HG02642 (cell line): ENCODE results near the gene SCEL.

Experiments used
- ATAC-seq: cut with Tn5 transposase; IDR thresholded peaks from one replicate; pipeline ENCODE4 v1.9.1; 2021; ENCODE audit warnings: mild to moderate bottlenecking; ENCODE audit not compliant: unreplicated experiment, poor library complexity

SCEL gene

GRCh38 chr13:77554069-77554468 is 18.6 kb downstream of the SCEL start:
- ATAC-seq = no peak

- ATAC-seq = no peak
Observed at GRCh38 chr13:77555246-77555645, 19.7 kb downstream of the SCEL start.

DNA sequence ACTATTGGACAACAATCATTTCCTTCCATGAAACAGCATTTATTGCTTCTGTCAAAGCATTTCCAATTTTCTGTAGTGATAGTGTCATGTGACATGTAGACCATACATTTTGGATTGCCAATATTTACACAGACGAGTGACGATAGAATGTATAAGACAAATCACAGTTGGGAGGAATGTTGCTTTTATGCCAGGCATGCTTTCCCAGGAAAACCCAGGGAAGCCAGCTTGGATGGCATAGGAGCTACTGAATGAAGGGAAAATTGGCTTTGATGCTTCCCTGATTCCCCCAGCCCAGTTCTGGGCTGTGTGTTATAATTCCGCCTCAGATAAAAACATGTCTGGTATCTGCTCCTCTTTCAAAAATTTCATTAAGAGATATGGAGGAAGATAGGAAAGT is 22.5 kb downstream of the SCEL start:
- ATAC-seq = no peak

DNA sequence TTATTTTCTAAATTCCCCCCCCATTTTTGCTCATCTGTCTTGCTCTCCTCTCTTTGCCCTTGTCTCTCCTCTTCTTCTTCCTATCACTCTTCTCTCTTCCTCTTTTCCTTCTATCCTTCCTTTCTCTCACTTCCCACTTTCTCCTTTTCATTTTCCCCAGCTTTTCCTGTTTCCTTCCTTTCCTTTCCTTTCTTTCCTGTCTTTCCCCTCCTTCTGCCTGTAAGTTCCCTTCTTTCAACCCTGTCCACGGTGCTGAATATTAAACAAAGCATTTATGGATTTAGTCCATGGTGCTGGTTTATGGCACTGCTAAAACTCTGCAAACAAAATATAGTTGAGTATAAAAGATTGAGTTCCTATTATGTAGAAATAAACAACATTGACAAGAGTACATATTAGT is 27.6 kb downstream of the SCEL start:
- ATAC-seq = no peak

- ATAC-seq = peak; percentile 58
Observed at GRCh38 chr13:77565635-77566034, 30.1 kb downstream of the SCEL start.

DNA sequence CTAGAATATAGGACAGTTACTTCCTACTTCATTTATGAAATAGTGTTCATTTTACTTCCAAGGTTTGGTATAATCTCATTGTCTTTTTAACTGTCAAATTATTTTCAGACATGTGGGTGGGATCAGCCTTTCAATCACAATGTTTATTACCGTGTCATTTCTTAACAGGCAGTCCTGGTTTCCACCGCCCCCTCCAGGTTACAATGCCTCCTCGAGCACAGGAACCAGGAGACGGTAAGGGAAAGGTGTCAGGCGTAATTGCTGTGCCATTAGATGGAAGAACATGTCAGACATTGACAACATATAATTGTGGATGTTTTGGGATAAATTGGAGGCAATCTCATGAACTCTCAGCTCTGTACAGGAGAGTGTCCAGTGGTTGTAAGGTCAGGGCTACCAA is 36.5 kb downstream of the SCEL start:
- ATAC-seq = no peak

DNA sequence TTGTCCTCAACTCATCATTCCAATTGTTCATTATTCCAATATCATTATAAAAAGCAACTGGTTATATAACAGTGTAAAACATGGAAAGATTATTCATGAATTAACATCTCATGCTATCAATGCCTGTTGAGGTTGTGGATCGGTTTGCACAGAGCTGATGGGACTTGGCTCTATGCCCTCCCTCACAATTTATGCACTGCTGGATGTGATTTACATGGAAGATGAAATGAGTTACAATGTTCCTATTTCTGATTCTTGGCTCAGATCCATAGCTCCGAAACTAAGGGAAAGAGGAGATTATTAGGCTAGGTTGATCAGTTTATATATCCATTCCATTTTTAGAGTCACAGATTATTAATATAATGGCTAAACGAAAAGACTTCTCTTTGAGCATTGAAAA is 38.6 kb downstream of the SCEL start:
- no peak for ATAC-seq

- no peak for ATAC-seq
Observed at GRCh38 chr13:77579959-77580358, 44.5 kb downstream of the SCEL start.

DNA sequence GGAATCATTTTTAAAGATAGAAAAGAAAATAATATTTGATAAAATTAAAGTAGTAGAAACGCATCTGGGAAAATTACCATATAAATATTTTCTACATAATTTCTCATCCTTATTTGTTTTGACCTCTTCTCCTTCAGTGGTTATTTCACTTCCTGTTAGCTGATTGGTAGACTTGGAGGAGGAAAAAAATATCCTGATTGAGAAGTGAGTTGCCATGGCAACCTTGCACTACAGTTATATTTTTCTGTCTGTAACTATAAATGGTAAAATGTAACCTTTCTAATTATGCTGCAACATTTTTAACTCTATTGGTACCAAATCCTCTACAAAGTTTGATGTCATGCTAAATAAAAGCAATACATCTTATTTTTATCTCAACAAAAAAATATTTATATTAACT is 45.2 kb downstream of the SCEL start:
- no peak for ATAC-seq

GRCh38 chr13:77583581-77583980 is 48.1 kb downstream of the SCEL start:
- no peak for ATAC-seq

GRCh38 chr13:77584106-77584505 is 48.6 kb downstream of the SCEL start:
- no peak for ATAC-seq

DNA sequence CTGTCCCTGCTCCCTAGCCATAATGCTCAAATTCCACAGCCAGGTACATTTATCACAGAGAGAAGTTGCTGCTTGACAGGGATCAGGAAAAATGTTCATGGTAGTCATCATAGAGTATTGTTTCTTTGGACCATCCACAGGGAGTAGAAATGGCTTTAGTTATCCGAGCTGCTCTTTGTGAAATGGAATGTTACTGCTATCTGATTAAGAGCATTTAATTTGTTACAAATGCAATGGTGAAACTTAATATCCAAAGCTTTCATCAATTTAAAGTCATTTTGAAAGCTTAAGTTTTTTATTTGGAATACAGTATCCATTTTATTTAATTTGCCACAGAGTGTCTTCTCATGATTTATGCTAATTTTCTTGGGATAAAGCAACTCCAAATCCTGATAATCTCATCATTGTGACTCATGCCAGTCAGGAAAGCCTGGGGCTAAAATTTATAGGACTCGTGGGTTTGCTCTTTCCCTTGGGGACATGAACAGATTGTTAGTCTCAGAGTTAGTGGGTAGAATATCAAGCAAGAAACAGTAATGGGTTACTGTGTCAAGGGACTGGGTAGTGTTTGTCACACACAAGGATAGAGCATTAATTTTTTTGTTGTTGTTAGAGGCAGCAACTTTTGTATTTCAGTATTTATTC is 59.8 kb downstream of the SCEL start:
- ATAC-seq = no peak

DNA sequence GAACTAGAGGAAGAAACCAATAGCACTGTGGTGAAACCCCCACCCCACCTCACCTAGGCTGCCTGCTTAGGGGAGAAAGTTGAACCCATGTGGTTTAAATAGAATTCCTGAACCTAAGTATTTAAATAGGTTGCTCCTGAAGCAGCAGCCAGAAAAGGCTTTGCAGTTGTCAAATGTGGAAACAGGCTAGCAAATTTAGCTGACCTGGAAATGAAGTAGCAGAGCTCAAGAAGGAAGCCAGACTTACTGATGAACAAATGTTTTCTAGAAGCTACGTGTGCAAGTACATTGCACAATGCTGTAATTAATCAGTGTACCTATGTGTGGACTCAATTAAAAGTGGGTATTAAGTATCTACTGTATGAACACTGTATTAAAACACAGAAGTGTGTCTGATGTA is 61.3 kb downstream of the SCEL start:
- ATAC-seq = no peak

GRCh38 chr13:77599351-77599750 is 63.8 kb downstream of the SCEL start:
- ATAC-seq = no peak

- ATAC-seq = no peak
Observed at GRCh38 chr13:77600701-77601100, 65.2 kb downstream of the SCEL start.

GRCh38 chr13:77611068-77611467 is 75.6 kb downstream of the SCEL start:
- ATAC-seq = no peak

GRCh38 chr13:77616027-77616426 is 80.5 kb downstream of the SCEL start:
- ATAC-seq = no peak

GRCh38 chr13:77619655-77620054 is 84.1 kb downstream of the SCEL start:
- ATAC-seq = no peak

GRCh38 chr13:77620138-77620537 is 84.6 kb downstream of the SCEL start:
- no peak for ATAC-seq

DNA sequence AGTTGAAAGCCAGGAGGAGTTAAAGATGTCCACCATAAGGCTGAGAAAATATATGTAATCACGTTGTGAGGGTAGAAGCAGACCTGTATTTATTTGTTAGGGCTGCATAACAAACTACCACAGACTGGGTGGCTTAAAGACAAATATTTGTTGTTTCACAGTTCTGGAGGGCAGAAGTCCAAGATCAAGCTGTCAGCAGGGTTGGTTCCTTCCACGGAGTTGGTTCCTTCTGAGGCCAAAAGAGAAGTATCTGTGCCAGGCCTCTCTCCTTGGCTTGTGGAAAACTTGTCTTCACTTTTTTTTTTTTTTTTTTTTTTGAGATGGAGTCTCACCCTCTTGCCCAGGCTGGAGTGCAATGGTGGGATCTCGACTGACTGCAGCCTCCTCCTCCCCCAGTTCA is 88.3 kb downstream of the SCEL start:
- no peak for ATAC-seq

DNA sequence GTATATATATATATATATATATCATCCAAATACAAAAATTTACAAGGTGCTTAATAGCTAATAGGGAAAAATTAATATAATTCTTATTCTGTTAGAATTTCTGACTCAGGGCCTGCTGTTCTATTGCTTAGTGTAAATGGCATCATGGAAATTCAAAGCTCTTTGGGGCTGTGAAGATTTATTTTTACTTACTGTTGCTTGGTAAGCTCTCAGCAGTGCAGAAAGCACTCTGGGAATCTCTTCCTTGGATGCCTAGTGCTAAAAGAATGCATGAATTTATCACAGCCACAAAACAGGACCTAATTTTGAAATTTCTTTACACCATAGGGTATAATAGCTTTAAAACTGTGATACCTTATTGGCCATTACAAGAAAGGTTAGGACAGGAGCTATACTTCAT is 92.7 kb downstream of the SCEL start:
- ATAC-seq = no peak

DNA sequence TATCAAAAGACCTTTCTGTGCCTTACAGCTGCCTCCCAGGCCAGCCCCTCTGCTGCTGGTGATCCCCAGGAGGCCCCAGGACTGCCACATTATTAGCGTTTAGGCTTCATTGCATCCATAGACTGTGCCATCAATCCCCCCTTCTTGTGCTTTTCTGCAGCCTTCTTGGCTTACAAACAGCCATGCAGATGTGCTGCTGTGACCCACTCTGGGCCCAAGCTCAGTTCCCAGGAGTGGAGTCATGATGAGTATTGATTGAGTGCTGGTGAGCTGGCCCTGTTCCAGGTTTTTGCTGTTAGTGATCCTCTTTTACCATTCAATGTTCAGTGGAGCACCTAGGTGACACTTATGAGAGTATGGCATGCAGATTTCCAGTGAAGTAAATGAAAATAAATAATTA is 102.1 kb downstream of the SCEL start:
- ATAC-seq = no peak

DNA sequence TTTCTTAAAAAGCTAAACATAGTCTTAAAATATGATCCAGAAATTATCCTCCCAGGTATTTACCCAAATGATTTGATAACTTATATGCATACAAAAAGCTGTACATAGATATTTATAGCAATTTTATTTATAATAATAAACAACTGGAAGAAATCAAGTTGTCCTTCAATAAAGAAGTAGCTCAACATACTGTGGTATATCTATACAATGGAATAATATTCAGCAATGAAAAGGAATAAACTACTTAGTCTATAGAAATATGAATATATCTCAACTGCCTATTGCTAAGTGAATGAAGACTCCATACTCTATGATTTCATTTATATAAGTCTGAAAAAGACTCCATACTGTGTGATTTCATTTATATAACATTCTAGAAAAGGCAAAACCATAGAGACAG is 114.9 kb downstream of the SCEL start:
- ATAC-seq = no peak
